Caco-2 (cell line): ENCODE data around the gene ARHGAP30. TPM values are rescaled to one million over a fixed set of nuclear protein-coding genes. Genes with fewer than 3 reads are reported as not detected.

Source experiments
- BruUV-seq: library from RNA; stranded (reverse); fragments of 400-500 nt; replicated peaks from 2 replicates; lab custom pipeline; 2021; lab: Mats Ljungman, UMichigan
- CTCF ChIA-PET: fragments of 300-600 bp; sonication (Branson Sonifier 250); formaldehyde crosslinking; loops from one replicate; lab custom pipeline; 2022; ENCODE audit warnings: antibody characterized with exemption; lab: Charles Lee
- POLR2A ChIA-PET: fragments of 300-600 bp; sonication (Branson Sonifier 250); formaldehyde crosslinking; loops from one replicate; lab custom pipeline; 2022; ENCODE audit warnings: antibody characterized with exemption; lab: Charles Lee
- DNase-seq, 2 experiments: peaks; one replicate each; pipeline versions ENCODE4 v3.0.0 to v3.0.0-alpha.2; 2020 to 2022
- H3K27me3 ChIP-seq: replicated peaks from 2 replicates; pipeline ENCODE4 v1.6.0; 2011; ENCODE audit warnings: low read length; ENCODE audit not compliant: control insufficient read depth, insufficient read depth
- H3K36me3 ChIP-seq: 2 replicates; pipeline ENCODE4 v1.5.1; 2011; ENCODE audit warnings: low read length; ENCODE audit not compliant: control insufficient read depth, insufficient read depth
- H3K4me1 ChIP-seq: fragments of 250-450 bp; sonication (Bioruptor Pico); 2 replicates; pipeline ENCODE4 v1.5.1; 2020; ENCODE audit warnings: mild to moderate bottlenecking
- H3K4me3 ChIP-seq: 2 replicates; pipeline ENCODE4 v1.5.1; 2011; ENCODE audit warnings: low read depth, mild to moderate bottlenecking, control low read depth, low read length
- H3K9me3 ChIP-seq: fragments of 250-450 bp; sonication (Bioruptor Pico); 2 replicates; pipeline ENCODE4 v1.5.1; 2020; ENCODE audit warnings: mild to moderate bottlenecking, moderate library complexity
- H3K27ac Mint-ChIP-seq: one replicate; pipeline ENCODE4 v1.8.0; 2022; ENCODE audit warnings: mixed read lengths; ENCODE audit not compliant: unreplicated experiment
- H3K27me3 Mint-ChIP-seq: one replicate; pipeline ENCODE4 v1.8.0; 2022; ENCODE audit warnings: mixed read lengths; ENCODE audit not compliant: insufficient read depth, unreplicated experiment
- H3K36me3 Mint-ChIP-seq: one replicate; pipeline ENCODE4 v1.8.0; 2022; ENCODE audit warnings: mild to moderate bottlenecking, mixed read lengths; ENCODE audit not compliant: insufficient read depth, unreplicated experiment
- H3K4me1 Mint-ChIP-seq: one replicate; pipeline ENCODE4 v1.8.0; 2022; ENCODE audit warnings: low read depth, mixed read lengths; ENCODE audit not compliant: unreplicated experiment
- H3K4me3 Mint-ChIP-seq: one replicate; pipeline ENCODE4 v1.8.0; 2022; ENCODE audit warnings: mild to moderate bottlenecking, moderate library complexity, mixed read lengths; ENCODE audit not compliant: unreplicated experiment
- H3K9me3 Mint-ChIP-seq: one replicate; pipeline ENCODE4 v1.8.0; 2022; ENCODE audit warnings: mixed read lengths; ENCODE audit not compliant: unreplicated experiment
- CTCF ChIP-seq, 2 experiments: fragments of 200-600 bp in 1 of 2; IDR thresholded peaks; 1 replicate in 1 of 2; 2 replicates in 1 of 2; pipeline versions ENCODE4 v1.5.1 to v1.8.0; 2011 to 2022; ENCODE audit warnings: antibody characterized with exemption in 1 of 2, control low read depth in 1 of 2, inconsistent platforms in 1 of 2, low read depth in 1 of 2, low read length in 1 of 2, mild to moderate bottlenecking in 1 of 2, moderate library complexity in 1 of 2; ENCODE audit not compliant: insufficient read depth in 1 of 2, severe bottlenecking in 1 of 2, unreplicated experiment in 1 of 2
- intact Hi-C: fragments of 100-400 bp; cut with micrococcal nuclease; formaldehyde crosslinking; loops from one replicate; pipeline ENCODE4 v1.10.0; 2022; ENCODE audit not compliant: unreplicated experiment
- total RNA-seq: library from RNA; stranded (reverse); gene quantifications from 2 replicates; pipeline ENCODE4 v1.2.3, GENCODE V29; 2022

Gene ARHGAP30
- total RNA-seq, 1 experiment from 2014 or later: not detected

- H3K9me3 Mint-ChIP-seq: no peaks in the 10 kb centered on the region
- Histone ChIP-seq H3K4me1 (peaks cover 46% of the 10 kb centered on the region), H3K9me3 (no peaks in the 10 kb centered on the region), H3K36me3 (no peaks in the 10 kb centered on the region), H3K4me3 (no peak overlapping the region), H3K27me3 (no peaks in the 10 kb centered on the region)
- no TSS peak for BruUV-seq
- intact Hi-C loops: no loop called here
- POLR2A ChIA-PET: no interaction called here
- CTCF ChIA-PET: interaction anchor here (0.7 to 3.3 kb wide), 2 partner anchors 12 to 244 kb away, joined by 4 to 15 read pairs; partner anchors contain the start of gene KLHDC9
- H3K36me3 Mint-ChIP-seq: peaks cover 7% of the 10 kb centered on the region
- H3K4me3 Mint-ChIP-seq: no peak overlapping the region
- peaks cover 37% of the 10 kb centered on the region for H3K4me1 Mint-ChIP-seq
- no peaks in the 10 kb centered on the region for H3K27me3 Mint-ChIP-seq
- H3K27ac Mint-ChIP-seq: peak overlapping the region; percentile 67
- TF ChIP-seq CTCF (IDR thresholded peaks at IDR 0.05; ENCODE audit: insufficient read depth in 1 of 2, low read depth in 1 of 2, low read length in 1 of 2, severe bottlenecking in 1 of 2, unreplicated experiment in 1 of 2): no peak
- DNase-seq: no peak
Observed at GRCh38 chr1:161085165-161085564, 15.5 kb upstream of the ARHGAP30 start.

GRCh38 chr1:161084597-161084988 lies 14.9 kb upstream of the ARHGAP30 start:
- Histone ChIP-seq H3K4me1 (peaks cover 47% of the 10 kb centered on the region), H3K36me3 (no peaks in the 10 kb centered on the region), H3K9me3 (no peaks in the 10 kb centered on the region), H3K27me3 (no peaks in the 10 kb centered on the region), H3K4me3 (no peak overlapping the region)
- intact Hi-C loops: no loop called here
- CTCF ChIA-PET: interaction anchor here (1.0 to 3.3 kb wide), 2 partner anchors 13 kb away, joined by 3 to 15 read pairs; partner anchors contain the start of gene KLHDC9
- no peaks in the 10 kb centered on the region for H3K9me3 Mint-ChIP-seq
- no peaks in the 10 kb centered on the region for H3K27me3 Mint-ChIP-seq
- no peak for TF ChIP-seq CTCF (IDR thresholded peaks at IDR 0.05; ENCODE audit: insufficient read depth in 1 of 2, low read depth in 1 of 2, low read length in 1 of 2, severe bottlenecking in 1 of 2, unreplicated experiment in 1 of 2)
- peaks cover 37% of the 10 kb centered on the region for H3K4me1 Mint-ChIP-seq
- POLR2A ChIA-PET: interaction anchor here (1.9 kb wide), 1 partner anchor 39 kb away, joined by 10 read pairs; the partner anchor contains the start of gene USF1
- BruUV-seq: no TSS peak
- peak overlapping the region; percentile 26 for H3K4me3 Mint-ChIP-seq
- peaks cover 7% of the 10 kb centered on the region for H3K36me3 Mint-ChIP-seq
- DNase-seq: no peak
- peak overlapping the region; percentile 67 for H3K27ac Mint-ChIP-seq

GRCh38 chr1:161083748-161084596 lies 14.3 kb upstream of the ARHGAP30 start:
- Mint-ChIP-seq H3K27ac (peak overlapping the region; percentile 67), H3K4me1 (peaks cover 37% of the 10 kb centered on the region), H3K27me3 (no peaks in the 10 kb centered on the region), H3K9me3 (no peaks in the 10 kb centered on the region), H3K36me3 (peaks cover 7% of the 10 kb centered on the region), H3K4me3 (peak overlapping the region; percentile 26)
- no peaks in the 10 kb centered on the region for H3K36me3 ChIP-seq
- no peaks in the 10 kb centered on the region for H3K27me3 ChIP-seq
- CTCF ChIA-PET: interaction anchor here (1.0 to 3.3 kb wide), 2 partner anchors 12 to 13 kb away, joined by 3 to 15 read pairs; partner anchors contain the start of gene KLHDC9
- DNase-seq: peak in 1 of 2 experiments; percentile 24
- TF ChIP-seq CTCF (IDR thresholded peaks at IDR 0.05; ENCODE audit: insufficient read depth in 1 of 2, low read depth in 1 of 2, low read length in 1 of 2, severe bottlenecking in 1 of 2, unreplicated experiment in 1 of 2): no peak
- no peaks in the 10 kb centered on the region for H3K9me3 ChIP-seq
- POLR2A ChIA-PET: interaction anchor here (0.6 to 1.9 kb wide), 3 partner anchors 38 to 180 kb away, joined by 4 to 10 read pairs (median 5); partner anchors contain the start of genes F11R and USF1
- no peak overlapping the region for H3K4me3 ChIP-seq
- intact Hi-C loops: no loop called here
- peaks cover 43% of the 10 kb centered on the region for H3K4me1 ChIP-seq
- TSS peak; percentile 84 for BruUV-seq
